Kidney epithelial cell (primary cell): ENCODE results near the gene PRRX2. TPM values are rescaled to one million over a fixed set of nuclear protein-coding genes. Genes with fewer than 3 reads are reported as not detected.

Experiments
- DNase-seq: peaks from one replicate; pipeline ENCODE4 v3.0.0-alpha.2; 2010; ENCODE audit warnings: low read depth
- H3K27me3 ChIP-seq: 2 replicates; pipeline ENCODE4 v1.6.0; 2011; ENCODE audit warnings: low read length; ENCODE audit not compliant: control insufficient read depth, insufficient read depth
- H3K36me3 ChIP-seq: 2 replicates; pipeline ENCODE4 v1.5.1; 2011; ENCODE audit warnings: low read length; ENCODE audit not compliant: control insufficient read depth, insufficient read depth
- H3K4me3 ChIP-seq: 2 replicates; pipeline ENCODE4 v1.5.1; 2011; ENCODE audit warnings: low read depth, mild to moderate bottlenecking, control low read depth, low read length
- CTCF ChIP-seq: IDR thresholded peaks from 2 replicates; pipeline ENCODE4 v1.5.1; 2011; ENCODE audit warnings: mild to moderate bottlenecking, moderate library complexity, low read length, control low read depth, inconsistent platforms; ENCODE audit not compliant: insufficient read depth, poor library complexity, severe bottlenecking
- total RNA-seq: library from RNA; depleted of rRNA; stranded (reverse); fragments of >200 nt; gene quantifications from 2 replicates; pipeline ENCODE4 v1.2.3, GENCODE V29; 2015

The PRRX2 gene
- total RNA-seq, 1 donor from 2014 or later, result not detected

- TF ChIP-seq CTCF, result no peak
- DNase-seq, result no peak
- Histone ChIP-seq H3K36me3 (no peaks in the 10 kb centered on the region), H3K27me3 (peaks cover 2% of the 10 kb centered on the region), H3K4me3 (no peak overlapping the region)
These were observed 74.0 kb downstream of the PRRX2 start for GRCh38 chr9:129739432-129739831.

GRCh38 chr9:129740174-129740573, 74.7 kb downstream of the PRRX2 start:
- H3K36me3 ChIP-seq, result no peaks in the 10 kb centered on the region
- TF ChIP-seq CTCF, result no peak
- DNase-seq, result no peak
- H3K4me3 ChIP-seq, result no peak overlapping the region
- H3K27me3 ChIP-seq, result peaks cover 2% of the 10 kb centered on the region

- Histone ChIP-seq H3K36me3 (no peaks in the 10 kb centered on the region), H3K4me3 (no peak overlapping the region), H3K27me3 (peaks cover 2% of the 10 kb centered on the region)
- DNase-seq, result no peak
- TF ChIP-seq CTCF, result no peak
These were observed 75.4 kb downstream of the PRRX2 start for GRCh38 chr9:129740666-129741464.

GRCh38 chr9:129745200-129745599, 79.8 kb downstream of the PRRX2 start:
- Histone ChIP-seq H3K27me3 (no peaks in the 10 kb centered on the region), H3K4me3 (no peak overlapping the region), H3K36me3 (no peaks in the 10 kb centered on the region)
- no peak for TF ChIP-seq CTCF
- no peak for DNase-seq

- H3K27me3 ChIP-seq, result no peaks in the 10 kb centered on the region
- no peak for DNase-seq
- no peak overlapping the region for H3K4me3 ChIP-seq
- TF ChIP-seq CTCF, result no peak
- H3K36me3 ChIP-seq, result no peaks in the 10 kb centered on the region
These were observed 80.8 kb downstream of the PRRX2 start for GRCh38 chr9:129746092-129746777.
